Stimulated activated CD4-positive, alpha-beta T cell treated with anti-CD3 and anti-CD28 coated beads, TNF-alpha, amount 100 ng/mL, for 1 hour (primary cell): ENCODE data around the gene LSM10.
A peak's percentile ranks its signal among the peaks of the same experiment; 100 is the strongest.

ENCODE experiments used
- DNase-seq, 3 donors: peaks; one replicate each; pipeline ENCODE4 v3.0.0-alpha.2; 2020; ENCODE audit warnings: low read depth in 3 of 3, low spot score in 1 of 3

LSM10 gene

DNA sequence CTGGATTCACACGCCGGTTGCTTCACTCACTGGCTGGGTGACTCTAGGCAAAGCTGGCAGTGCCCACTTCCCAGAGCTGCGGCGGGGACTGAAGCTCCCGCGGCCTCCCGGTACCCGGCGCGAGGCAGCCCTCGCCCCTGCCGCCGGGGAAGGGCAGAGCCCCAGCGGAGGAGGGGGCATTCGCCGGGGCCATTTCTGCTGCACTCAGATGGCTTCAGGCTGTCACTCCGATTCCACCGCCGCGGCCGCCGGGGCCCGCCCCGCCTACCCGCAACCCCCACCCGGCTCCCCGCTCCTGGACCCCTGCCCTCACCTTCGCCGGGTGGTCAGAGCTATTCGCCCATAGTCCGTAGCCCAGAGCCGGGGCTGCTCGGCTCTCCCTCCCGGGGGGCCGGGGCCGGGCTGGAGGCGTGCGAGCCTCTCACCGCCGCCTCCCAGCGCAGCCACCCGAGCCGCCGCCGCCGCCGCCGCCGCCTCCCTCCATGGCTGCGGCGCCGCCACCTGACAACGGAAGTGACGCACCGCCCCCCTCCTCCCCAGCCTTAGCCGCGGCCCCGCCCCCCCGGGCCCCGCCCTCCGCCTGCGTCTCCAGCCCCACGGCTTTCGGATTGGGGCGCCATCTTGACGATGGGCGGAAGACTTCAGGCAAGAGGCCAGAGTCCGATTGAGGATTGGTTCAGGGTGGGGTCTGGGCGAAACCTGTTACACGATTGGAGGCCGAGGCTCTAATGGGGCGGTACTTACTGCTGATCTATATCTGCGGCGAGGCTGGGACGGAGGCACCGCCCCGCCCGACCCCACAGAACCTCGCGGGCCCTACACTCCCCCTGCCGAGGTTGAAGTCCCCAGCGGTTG is 12.1 kb downstream of the LSM10 start, which contains the start of gene STK40:
TSS of gene STK40 (minus strand) at position 515 of the 855 bp plus-strand sequence. CDS start 24,592 bp downstream, outside the sequence.
- peak; percentile 97 for DNase-seq

DNA sequence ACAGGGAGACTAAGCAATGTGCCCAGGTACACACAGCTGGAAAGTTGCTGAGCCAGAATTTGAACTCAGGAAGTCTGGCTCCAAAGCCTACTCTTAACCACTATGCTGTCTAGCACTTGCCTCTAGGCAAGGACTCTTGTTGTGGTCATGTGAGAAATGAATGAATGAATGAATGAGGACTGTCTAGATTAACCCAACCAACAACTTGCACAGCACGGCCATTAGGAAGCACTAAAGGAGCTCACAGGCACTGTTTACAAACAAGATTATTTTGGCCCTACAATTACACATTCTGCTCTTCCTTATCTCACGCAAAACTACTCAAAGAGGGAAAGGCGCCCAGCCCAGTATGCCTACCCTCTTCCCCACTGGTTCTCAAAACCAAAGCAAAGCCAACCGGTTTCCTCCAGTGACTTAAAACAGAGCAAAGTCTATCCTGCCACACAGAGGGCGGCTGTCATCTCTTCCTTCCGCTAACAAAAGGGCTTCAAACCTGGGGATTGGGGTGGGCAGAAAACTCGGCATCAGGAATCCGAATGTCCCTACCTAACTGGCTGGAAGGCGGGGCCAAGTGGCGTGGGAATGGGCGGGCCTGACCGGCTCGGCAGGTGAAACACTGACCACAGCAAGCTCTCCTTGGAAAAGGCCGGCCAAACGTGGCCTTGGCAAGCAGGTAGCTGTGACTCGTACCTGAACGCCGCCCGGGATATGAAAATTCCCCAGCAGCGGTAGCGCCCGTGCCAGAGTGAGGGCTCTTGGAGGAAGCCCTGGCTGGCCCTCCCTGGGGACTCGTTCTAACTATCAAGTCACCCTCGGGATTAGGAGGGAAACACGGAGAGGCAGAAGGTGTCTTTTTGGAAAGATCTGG is 12.9 kb downstream of the LSM10 start:
- DNase-seq: no peak

DNA sequence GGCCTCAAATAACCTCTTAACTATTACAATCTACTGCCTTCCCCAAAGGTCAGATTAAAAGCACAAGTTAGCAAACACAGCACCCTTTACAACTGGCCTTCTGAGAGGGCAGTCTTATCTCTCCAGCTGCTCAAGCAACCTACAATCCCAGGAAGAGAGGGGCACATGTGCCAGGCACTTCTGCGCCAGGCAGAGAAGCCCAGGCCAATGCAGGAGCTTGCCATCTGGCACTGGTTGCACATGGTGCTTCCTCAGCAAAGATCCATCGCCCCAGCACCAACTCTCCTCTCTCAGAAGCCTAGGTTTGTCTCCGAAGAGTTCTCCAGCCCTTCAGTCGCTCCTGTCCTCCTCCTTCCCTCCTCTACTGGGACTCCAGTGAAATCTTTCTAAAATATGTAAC is 14.5 kb downstream of the LSM10 start:
- no peak for DNase-seq

- DNase-seq: no peak
Measured at GRCh38 chr1:36382669-36383068, 15.0 kb downstream of the LSM10 start.

DNA sequence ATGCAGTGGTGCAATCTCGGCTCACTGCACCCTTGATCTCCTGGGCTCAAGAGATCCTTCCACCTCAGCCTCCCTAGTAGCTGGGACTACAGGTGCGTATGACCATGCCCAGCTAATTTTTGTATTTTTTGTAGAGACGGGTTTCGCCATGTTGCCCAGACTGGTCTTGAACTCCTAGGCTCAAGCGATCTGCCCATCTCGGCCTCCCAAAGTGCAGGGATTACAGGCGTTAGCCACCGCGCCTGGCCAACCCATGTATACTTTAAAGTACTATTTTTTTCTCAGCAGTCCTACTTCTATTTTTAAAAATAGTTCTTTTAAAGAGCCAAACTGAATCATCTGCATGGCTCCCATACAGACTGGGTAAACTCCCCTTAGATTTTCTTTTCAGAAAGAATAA is 15.5 kb downstream of the LSM10 start:
- DNase-seq: no peak

- DNase-seq: no peak
Measured at GRCh38 chr1:36381405-36381804, 16.3 kb downstream of the LSM10 start.

DNA sequence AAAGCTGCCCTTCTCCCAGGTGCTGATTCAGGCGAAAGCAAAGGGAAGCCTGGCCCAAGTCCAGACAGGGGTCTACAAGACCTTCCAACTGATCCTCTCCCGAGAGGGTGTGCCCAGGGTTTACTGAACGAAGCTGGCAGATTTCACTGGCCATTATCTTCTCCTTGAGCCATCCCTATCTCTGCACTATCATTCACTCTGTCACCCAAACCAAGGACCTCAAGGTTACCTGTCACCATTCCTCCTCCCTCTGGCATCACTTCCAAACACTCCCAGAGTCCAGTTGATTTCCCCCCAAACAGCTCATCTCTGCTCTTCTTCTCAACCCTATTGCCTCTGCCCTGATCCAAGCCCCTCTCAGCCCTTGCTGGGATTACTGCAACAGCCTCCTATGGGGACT is 16.9 kb downstream of the LSM10 start:
- DNase-seq: no peak

DNA sequence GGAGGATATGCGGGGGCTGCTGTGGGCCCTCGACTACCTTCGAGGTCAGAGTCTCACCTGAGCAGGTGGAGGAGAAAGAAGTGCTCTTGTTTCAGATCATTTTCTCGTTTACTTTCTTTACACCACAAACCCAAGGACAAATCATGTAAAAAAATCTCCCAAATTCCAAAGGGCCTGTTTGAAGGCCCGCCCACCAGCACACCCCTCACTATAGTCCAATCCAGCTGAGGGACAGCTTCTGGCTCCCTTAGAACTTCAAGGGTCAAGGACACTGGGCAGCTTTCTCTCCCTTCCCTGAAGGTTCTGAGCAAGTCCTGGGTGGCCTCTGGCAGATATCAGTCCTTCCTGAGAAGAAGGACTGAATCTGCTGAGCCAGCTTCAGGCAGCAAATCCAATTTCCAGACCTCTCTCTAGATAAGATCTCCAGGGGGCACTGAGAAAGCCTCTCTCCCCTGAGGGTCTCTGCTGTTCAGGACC is 17.5 kb downstream of the LSM10 start:
- DNase-seq: no peak

DNA sequence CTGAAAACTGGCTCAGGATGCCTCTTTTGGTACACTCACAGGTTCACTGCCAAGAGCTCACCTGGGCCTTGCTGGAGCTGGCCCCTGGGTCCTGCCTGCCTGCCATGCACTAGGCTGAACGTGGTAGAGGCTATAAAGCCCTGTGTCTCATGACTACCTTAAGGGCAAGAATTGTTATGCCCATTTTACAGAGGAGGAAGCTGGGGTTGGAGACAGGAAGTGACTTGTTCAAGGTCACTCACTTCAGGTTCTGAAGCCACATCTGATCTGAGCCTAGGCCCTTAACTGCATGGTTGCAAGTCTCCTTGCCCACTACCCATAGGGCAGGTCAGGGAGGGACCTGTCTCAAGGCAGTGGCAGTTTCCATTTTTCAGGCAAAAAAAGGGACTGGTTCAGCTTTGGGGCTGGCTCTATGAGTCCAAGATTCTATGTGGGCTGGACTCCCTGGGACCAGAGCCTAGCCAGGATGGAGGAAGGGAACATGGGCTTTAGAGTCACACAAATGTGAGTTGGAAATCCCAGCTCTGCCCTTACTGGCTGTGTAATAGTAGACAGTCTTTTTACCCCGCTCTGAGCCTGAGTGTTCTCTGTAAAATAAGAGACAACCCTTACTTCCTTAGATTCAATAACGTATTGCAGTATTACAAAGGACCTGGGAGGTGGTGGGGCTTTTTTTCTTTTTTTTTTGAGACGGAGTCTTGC is 19.8 kb downstream of the LSM10 start:
- no peak for DNase-seq

DNA sequence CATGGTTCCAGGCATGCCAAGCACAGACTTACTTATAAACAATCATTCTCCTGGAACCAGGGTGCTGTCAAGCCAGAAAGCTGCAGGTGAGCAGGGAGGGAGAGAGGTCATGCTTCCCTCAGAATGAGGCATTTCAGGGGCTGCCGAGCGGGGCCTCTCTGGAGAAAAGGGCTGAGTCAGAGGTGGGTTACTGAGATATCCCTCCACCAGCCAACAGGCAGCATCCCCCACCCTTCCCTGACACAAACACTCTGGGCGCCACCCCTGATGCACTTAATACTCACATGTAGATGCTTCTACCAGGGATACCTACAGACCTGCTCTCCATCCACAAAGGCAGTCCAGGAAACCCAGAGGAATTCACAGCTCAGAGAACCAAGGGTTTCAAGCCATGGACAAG is 25.1 kb downstream of the LSM10 start:
- no peak for DNase-seq

DNA sequence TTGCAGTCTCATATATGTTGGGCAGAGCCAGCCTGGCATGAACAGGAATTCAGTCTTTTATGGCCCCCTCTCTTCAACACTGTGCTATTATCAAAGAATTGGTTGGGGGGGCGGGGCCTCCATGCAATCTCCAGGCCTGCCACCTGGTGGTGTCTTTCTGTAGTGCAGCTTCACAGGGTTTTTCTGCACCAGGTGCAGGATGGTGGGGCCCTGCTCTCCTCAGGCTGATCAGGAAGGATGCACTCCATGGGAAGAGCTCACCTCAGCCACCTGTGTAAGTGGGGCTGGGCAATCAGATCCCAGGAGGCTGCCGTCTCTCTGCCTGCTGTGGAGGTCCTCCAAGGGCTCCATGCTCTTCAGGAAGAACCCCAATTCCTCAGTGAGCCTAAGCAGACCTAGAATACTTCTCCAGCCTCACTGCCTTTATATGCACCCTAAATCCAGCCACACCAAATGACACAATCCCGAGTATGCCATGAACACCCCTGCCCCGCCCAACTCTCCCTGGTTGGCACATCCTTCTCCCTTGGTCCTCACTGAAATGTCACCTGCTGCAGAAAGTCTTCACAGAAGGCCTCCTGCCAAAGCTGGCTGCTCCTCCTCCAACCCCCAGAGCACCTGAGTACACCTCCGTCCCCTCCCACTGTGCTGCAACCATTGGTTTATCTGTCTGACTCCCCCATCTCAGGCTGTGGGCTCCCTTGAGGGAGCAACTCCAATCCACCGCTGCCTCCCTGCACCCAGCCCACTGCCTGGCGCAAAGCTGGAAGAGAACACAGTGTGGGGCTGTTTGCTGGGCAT is 28.4 kb downstream of the LSM10 start:
- DNase-seq: peak; percentile 57 to 83 (median 63)

DNA sequence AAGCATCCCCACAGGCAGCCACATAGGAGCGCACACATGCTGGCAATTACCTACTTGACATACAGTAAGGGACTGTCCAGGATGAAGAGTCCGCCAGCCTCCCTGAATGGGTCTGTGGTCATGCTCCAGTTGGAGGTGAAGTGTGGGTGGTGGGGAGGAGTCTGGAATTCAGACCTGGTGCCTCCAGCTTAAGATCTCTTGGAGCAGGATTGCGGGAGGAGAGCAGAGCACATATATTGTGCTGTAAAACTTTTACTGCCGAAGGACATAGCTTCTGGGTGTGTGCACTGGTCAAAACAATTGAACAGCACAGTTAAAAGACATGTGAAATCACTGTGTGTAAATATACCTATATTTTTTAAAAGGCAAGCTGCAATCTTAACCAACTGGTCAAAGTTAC is 29.9 kb downstream of the LSM10 start:
- no peak for DNase-seq

DNA sequence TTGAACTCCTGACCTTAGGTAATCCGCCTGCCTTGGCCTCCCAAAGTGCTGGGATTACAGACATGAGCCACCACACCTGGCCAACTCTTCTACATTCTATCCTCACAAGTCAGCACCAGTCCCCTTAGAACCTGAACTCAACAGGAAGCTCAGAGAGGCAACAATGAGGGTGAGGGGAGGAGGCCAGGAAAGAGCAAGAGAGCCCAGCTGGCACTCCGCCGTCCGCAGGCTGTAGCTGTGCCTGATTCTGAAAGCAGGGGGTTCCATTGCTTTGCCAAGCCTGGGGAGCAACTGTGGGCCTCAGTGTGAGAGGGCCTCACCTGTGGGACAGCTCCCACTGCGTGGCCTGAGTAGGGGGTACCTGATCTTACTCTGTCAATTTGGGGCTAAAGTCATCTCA is 30.6 kb downstream of the LSM10 start:
- DNase-seq: no peak

DNA sequence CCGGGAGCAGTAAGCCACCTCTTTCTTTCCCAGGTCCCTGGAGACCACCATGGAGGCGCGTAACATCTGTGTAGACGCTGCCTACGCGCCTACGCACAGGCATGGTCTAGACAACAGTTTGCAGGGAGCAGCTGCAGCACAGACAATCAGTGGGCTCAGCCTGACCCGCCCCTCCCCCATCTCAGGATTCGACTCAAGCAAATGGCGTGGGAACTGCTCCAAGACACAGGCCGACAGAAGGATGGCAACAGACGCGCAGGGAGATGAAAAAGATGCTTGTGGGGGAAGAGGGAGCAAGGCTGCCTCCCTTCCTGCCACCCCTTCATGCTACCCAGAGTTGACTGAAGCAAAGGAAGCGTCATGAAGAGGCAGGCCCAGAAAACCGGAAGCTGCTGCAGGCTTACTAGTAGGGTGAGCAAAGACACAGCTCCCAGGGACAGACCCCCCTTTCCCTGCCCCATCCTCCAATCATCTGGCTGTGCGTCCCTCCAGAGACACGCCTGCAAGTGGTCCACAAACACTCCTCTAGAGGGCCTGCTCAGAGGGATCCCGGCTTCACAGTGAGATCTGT is 31.5 kb downstream of the LSM10 start:
- DNase-seq: no peak

GRCh38 chr1:36365381-36365780 is 32.3 kb downstream of the LSM10 start:
- DNase-seq: no peak

GRCh38 chr1:36359911-36360550 is 37.7 kb downstream of the LSM10 start:
- no peak for DNase-seq

GRCh38 chr1:36359383-36359782 is 38.3 kb downstream of the LSM10 start:
- no peak for DNase-seq

- DNase-seq: no peak
Measured at GRCh38 chr1:36358514-36359084, 39.1 kb downstream of the LSM10 start.

DNA sequence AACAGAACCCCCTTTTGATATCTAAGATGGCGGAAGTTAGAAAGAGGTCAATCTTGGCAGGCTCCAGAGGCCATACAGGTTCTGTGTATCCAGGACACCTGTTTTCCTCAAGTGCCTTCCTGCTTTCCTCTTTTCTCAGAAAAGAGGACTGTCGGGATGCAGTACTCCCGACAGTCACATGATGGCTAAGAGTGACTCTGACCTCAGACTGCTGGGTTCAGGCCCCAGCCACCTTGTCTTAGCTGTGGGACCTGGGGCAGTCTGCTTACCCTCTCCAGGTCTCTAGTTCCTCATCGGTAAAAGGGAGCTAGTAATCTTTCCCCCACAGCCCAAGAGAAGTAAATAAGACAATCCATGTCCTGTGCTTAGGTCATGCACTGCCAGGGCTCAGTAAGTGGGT is 41.9 kb downstream of the LSM10 start:
- no peak for DNase-seq
